Measurements from ENCODE around the gene GPR15LG.
"Not testable (repeated sequence)": the region's sequence is repeated elsewhere in the genome, so short reads cannot be mapped to it uniquely, and the experiment has no call there.

The GPR15LG gene

DNA sequence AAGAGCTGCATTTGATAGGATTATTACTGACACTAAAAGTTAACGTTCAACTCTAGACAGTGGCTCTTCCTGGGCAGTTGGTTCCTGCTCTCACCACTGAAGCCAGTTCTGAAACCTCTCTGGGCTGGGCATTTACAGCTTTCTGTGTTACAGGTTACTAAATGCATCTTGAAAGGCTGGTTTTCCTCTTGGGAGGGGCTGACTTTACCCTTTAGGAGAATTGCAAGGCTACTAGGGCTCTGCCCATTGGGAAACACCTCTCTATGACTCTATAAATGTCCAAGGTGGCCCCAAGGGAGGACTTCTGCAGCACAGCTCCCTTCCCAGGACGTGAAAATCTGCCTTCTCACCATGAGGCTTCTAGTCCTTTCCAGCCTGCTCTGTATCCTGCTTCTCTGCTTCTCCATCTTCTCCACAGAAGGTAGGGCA, at the start of gene GPR15LG:
TSS of gene GPR15LG (plus strand) at position 301 of the 429 bp plus-strand sequence. CDS start at position 352, 51 bp downstream.
- DNase-seq (ENCODE audit: low read depth), result no peak

DNA sequence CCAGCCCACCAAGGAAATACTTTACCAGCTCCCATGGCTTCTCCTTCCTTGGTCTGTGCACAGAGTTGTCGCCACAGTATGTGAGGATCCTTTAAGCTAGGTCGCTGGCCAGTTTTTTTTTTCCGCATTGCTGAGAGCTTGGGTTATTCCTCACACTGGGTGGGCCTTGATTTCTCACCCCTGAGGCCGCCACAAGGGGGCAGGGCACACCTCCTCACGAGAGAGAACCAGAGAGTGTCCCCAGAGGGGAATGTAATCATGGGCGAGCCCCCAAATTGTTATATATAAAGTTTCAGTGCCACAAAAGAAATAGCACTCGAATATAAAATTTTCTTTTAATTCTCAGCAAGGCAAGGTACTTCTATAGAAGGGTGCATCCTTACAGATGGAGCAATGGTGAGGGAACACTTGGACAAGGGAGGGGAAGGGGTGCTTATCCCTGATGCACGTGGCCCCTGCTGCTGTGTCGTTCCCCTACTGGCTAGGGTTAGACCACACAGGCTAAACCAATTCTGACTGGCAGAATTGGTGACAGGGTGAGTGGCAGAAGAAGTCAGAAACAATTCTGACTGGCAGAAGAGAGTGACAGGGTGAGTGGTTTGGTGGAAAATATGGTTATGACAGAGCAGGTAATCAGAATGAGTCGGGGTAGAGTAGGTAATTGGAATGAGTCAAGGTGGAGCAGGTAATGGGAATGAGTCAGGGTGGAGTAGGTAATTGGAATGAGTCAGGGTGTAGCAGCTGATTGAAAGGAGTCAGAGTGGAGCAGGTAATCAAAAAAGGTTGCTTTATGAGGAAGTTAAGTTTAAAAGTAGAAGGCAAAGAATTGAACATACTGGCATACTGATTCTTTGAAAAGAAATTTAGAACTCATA, 47.5 kb upstream of the GPR15LG start:
- not testable (repeated sequence) for DNase-seq (ENCODE audit: low read depth)

DNA sequence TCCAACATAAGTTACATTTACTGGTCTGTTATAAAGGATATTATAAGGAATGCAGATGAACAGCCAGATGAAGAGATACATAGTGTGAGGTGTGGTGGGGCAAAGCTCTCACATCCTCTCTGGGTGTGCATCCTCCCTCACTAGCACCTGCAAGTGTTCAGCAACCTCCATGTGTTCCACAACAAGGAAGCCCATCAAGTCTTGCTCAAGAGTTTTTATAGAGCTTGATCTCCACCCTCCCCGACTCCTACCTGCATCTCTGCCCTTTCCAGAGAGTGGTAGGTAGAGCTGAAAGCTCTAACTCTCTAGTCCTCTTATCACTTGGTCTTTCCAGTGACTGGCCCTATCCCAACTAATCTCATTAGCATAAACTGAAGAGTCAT, 46.8 kb upstream of the GPR15LG start:
- no peak for DNase-seq (ENCODE audit: low read depth)

DNA sequence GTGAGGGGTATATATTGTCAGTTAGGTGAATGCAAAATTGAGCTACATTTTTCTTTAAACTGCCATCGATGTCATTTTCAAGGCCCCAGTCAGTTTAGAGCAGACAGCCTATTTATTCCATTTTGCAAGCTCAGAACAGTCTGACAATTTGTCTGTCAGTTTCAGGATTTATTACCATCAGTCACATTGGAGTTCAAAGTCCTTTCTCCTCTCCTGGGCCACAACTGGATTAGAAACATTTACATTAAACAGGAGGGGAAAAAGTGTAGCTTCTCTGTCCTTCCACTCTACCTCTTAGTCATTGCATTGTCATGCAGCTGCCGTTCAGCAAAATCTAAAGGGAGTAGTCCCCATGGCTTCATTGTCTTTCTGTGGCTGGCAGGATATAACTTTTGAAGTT, 37.8 kb upstream of the GPR15LG start:
- DNase-seq (ENCODE audit: low read depth), result no peak

DNA sequence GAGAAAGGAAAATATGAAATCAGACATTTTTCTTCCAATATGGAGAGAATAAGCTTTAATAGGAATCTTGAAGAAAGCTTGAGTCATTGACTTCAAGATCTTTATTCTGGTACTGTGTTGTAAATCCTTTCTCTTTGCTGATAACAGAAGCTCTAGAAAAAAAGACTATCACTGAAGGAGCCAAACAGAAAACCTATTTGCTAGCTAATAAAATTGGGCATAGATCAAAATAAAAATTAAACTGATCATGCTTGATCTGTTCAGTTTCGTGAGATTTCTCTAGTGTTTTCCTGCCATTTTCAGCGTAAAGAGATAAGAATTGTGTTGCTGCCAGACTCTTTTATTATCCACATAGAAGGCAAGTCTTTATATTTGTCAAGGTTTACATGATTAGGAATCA, 35.8 kb upstream of the GPR15LG start:
- no peak for DNase-seq (ENCODE audit: low read depth)

DNA sequence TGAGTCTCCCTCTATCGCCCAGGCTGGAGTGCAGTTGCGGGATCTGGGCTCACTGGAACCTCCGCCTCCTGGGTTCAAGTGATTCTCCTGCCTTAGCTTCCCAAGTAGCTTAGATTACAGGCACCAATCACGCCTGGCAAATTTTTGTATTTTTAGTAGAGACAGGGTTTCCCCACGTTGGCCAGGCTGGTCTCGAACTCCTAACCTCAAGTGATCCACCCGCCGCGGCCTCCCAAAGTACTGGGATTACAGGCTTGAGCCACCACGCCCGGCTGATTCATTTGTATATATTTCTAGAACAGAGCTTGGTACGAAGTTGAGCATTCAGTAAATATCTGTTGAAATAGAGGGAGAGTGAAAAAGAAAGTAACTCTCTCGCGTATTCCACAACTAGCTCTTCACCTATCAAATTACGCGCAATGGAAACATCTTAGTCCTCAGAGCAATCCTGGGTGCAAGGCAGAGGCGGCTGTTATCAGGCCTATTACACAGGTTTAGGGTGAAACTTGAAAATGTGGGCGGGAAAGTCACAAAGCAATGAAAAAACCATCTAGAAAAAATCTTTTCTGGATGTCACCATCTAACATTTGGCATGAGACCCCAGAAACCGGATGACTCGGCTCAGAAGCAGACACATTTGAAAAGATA, 35.0 kb upstream of the GPR15LG start:
- no peak for DNase-seq (ENCODE audit: low read depth)

DNA sequence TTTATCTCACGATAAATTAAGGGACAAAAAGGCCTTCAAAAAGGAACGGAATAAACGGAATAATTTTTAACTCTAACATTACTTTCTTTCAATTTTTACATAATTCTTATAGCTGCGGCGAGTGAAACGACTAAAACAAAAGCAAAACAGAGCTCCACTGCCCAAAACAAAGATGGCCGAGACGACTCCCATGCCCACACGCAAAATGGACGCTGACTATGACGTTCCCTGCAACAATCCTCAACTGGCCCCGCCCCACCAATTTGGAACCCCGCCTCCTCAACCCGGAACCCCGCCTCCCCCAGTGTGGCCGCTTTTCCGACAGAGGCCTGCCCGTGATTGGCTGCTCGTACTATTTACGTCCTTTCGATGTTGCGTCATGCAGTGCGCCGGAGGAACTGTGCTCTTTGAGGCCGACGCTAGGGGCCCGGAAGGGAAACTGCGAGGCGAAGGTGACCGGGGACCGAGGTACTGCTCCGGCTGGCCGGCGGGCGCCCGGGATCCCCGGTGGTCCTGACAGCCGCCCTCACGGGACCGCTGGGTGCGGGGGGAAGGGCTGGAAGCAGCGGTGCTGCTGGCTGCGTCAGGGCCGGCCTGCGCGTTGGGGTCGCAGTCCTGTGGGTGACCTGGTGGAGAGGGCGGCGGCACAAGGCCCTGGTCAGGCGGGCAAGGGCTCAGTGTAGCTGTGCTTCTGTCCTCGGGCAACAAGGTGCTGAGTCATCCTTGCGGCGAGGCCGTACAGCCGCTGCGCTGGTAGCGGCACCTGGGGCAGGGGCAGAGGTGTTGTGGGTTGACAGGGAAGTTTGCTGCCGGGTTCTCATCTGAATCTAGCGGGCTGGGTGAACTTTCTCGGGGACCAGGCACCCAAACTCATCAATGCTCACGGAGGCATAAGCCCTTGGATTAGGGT, 34.2 kb upstream of the GPR15LG start, which contains the start of gene GHITM:
TSS of gene GHITM (plus strand) at position 384 of the 910 bp plus-strand sequence. CDS start 1,992 bp downstream, outside the sequence.
- DNase-seq (ENCODE audit: low read depth), result peak; percentile 79

DNA sequence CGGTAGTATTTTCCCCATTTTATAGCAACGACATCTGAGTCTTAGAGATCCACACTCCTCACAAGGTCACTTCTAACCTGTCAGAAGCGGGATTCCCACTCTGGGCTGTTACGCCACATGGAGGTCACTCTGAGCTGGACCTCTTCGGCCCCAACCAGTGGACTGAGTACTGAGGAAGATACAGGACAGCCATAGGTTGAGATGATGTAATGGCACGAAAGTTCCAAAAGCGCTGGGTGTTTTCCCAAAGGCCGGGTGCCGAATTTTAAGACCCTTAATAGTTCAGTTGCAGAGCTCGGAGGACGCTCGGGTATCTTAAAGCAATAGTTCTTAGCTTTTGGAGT, 33.6 kb upstream of the GPR15LG start:
- DNase-seq (ENCODE audit: low read depth), result no peak

DNA sequence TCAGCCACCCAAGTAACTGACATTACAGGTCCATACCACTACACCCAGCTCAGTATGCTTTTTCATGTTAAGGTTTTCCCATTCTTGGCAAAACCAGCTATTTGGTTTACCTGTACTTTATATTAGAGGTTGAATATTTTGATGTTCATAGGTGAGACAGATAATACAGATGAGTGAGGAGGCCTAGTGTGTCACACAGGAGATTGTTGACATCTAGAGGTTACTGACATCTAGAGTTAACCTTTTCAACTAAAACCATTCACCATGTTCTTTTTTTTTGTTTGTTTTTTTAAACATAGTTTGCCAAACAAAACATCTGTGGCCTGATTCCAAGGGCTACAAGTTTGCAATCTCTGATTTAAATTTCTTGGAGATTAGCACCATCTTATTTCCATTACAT, 26.3 kb upstream of the GPR15LG start:
- DNase-seq (ENCODE audit: low read depth), result no peak

DNA sequence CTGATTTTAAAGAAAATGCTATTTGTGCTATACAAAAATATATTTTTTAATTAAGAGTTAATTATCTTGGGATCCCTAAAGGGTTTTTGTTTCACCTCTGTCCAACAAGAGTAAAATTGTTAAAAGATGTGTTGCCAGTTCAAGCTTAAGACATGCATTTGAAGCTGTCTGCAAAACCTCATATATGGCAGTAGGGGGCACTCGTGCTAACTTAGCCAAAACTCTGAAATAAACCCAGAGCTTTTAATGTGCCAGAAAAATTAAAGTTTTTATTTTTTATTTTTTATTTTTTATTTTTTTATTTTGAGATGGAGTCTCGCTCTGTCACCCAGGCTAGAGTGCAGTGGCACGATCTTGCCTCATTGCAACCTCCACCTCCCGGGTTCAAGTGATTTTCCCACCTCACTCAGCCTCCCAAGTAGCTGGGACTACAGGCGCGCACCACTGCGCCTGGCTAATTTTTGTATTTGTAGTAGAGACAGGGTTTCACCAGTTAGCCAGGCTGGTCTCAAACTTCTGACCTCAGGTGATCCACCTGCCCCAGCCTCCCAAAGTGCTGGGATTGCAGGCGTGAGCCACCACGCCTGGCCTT, 25.5 kb upstream of the GPR15LG start:
- DNase-seq (ENCODE audit: low read depth), result not testable (repeated sequence)

DNA sequence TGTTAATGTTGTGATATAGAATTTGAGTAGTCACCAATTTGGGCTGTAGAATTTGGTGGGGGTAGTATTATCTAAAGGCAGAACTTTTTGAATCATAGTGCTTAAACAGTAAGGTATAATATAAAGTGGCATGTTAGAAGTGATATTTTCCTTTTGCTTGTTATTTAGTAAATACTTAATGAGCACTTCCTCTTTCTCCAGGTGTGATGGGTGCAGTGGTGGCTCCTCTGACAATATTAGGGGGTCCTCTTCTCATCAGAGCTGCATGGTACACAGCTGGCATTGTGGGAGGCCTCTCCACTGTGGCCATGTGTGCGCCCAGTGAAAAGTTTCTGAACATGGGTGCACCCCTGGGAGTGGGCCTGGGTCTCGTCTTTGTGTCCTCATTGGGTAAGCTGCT, 23.7 kb upstream of the GPR15LG start:
- DNase-seq (ENCODE audit: low read depth), result no peak

DNA sequence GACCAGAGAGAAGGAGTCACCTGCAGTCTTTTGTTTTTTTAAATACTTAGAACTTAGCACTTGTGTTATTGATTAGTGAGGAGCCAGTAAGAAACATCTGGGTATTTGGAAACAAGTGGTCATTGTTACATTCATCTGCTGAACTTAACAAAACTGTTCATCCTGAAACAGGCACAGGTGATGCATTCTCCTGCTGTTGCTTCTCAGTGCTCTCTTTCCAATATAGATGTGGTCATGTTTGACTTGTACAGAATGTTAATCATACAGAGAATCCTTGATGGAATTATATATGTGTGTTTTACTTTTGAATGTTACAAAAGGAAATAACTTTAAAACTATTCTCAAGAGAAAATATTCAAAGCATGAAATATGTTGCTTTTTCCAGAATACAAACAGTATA, 20.8 kb upstream of the GPR15LG start:
- no peak for DNase-seq (ENCODE audit: low read depth)

DNA sequence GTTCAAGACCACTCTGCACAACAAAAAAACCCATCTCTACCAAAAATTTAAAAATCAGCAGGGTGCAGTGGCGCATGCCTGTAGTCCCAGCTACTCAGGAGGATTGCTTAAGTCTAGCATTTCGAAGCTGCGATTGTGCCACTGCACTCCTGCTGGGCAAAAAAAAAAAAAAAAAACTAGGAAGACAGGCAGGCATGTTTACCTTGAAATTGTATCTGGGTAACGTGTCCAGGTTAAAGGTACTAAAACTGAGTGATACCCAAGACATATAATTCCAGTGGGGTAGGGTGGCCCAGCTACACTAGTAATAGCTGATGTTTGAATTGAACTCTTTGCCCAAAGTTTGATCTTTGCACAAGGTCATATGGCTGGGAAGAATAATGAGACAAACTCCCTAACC, 18.1 kb upstream of the GPR15LG start:
- no peak for DNase-seq (ENCODE audit: low read depth)

DNA sequence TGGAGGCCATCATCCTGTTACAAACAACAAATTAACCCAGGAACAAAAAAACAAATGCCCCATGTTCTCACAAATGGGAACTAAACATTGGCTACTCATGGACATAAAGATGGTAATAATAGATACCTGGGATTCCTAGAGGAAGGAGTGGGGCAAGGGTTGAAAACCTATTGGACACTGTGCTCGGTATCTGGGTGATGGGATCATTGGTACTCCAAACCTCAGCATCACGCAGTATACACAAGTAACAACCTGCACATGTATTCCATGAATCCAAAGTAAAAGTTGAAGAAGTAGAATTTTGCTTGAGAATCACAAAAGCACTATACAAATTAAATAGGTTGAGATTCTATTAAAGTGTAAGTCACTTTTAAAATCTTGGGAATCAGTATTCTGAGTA, 17.6 kb upstream of the GPR15LG start:
- DNase-seq (ENCODE audit: low read depth), result no peak

DNA sequence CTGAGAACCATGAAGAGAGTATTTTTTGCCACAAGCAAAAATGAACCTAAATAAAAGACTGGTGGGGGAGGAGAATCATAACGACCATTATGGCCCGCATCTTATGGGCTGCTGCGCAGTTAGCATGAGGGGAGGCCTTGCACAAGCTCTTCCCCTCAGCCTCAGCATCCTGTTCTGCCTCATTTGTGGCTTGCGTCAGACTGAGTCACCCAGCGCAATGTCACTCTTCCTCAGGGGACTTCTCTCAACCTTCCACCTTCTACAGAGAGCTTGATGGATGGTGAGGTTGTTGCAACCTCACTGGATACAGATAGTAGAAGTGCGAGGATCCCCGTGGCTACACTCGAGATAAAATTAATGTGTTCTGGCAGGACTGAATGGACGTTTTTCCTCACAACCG, 16.8 kb upstream of the GPR15LG start:
- no peak for DNase-seq (ENCODE audit: low read depth)

DNA sequence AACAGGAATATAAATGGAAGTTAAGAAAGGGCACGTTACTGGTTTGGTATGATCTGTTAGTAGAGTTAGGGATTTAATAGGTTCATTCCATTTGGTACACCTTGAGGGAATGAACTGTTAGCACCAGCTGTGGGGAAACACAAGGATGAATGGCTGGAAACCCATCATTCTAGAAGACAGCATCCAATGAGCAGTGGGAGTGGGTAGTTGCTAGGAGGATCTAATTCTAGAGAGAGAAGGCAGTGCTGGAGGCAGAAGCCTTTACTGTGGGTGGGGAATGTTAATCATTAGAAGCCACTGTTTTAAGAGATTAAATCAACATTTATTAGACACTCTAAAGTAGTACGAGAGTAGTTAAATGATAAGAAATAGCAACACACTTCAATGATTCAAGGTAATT, 15.5 kb upstream of the GPR15LG start:
- no peak for DNase-seq (ENCODE audit: low read depth)

DNA sequence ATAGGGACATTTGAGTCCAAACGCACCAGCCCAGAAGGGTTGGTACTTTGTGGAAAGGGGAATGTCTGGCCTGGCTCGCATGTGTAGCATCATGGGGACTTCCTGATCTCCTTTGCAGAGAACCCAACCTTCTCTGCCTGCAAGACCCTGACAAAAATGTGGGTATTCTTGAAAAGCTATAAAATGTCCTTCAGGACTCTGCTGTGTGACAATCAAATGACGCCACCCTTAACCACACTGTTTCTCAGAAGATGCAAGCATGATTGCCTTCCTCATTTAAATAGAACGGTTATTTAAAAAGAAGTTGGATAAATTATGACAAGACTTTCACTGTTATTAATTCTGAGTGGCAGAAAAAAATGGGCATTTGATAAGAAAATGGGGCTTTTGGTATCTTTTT, 15.1 kb upstream of the GPR15LG start:
- no peak for DNase-seq (ENCODE audit: low read depth)

DNA sequence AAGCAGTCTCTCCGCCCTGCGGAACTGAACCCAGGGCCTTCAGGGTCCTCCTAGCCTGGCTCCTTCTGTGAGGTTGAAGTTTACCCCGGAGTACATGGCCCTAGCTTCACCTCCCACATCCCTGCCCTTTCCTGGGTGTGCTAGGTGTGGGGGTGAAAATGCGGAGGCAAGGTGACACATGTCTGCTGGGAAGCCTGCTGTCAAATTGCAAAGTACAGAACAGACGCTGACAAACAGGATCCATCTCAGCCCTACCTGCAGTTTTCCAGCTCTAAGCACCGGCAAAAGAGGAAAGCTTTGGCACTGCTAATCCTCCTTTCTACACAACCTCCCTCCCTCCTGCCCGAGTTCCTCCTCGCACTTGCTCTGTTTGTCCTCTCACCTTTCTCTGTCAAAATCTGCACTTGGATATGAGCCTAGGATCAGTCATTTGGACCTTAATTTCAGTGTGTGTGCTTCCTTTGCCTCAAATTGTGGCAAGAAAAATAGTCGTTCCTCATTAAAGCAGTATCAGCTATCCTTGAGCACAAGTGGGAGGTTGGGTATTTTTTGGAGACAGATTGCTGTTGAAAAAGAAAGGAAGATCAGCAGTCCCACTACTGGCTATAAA, 14.4 kb upstream of the GPR15LG start:
- no peak for DNase-seq (ENCODE audit: low read depth)

DNA sequence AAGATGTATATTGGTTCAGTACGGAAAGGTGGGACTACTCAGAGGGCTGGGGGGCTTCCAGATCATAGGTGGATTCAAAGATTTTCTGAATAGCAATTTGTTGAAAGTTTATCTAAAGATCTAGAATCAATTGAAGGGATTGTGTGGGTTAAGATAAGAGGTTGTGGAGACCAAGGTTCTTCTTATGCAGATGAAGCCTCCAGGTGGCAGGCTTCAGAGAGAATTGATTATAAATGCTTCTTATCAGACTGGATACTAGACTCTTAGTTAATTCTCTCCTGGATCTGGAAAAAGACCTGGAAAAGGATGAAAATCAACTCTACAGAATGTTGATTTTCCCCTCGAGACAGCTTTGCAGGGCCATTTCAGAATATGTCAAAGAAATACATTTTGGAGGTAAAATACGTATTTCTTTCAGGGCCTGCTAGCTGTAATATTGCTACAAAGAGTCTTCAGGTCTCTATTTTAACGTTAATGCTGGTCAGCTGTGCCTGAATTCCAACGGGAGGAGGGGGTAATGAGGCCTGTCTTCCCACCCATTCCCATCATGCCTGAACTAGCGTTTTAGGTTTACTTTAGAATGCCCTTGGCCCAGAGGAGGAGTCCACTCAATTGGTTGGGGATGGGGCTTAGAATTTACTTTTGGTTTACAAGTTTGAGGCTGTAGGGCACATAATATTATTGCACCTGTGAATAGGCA, 12.8 kb upstream of the GPR15LG start:
- no peak for DNase-seq (ENCODE audit: low read depth)

DNA sequence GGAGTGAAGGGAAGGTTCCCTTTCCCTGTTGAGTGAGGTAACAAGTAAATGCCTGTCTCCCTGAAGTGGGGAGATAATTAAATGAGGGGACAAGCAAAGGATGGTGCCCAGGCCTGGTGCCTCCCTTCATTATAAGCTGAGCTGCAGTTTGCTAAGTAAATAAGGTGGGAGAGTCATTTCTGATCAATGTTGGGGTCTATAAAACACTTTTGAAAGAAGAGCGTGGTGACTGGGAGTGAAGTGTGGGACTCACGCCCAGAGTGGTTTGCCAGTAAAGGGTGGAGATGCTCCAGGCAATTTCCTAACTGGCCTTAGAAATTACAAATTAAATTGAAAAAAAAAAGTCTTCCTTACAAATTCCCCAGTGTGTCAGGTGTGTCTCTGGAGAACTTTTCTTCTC, 9.6 kb upstream of the GPR15LG start:
- no peak for DNase-seq (ENCODE audit: low read depth)

DNA sequence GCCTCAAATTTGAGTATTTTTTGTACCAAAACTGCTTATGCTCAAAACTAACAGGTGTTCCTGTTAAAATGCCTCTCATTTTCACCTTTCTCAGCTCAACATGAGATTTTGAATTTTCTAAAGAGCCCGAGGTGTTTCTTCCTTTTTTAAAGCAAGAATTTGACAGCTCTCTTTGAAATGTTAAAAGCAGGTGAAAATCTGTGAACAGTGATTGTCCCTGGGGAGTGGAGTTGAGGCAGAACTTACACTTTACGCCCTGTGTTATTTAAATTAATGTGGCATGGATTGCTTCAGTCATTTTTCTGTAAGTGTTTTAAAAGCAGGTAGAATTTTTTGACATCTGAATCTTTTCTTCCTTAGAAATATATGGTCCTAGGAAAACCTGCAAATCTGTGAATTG, 9.2 kb upstream of the GPR15LG start:
- DNase-seq (ENCODE audit: low read depth), result no peak

Data from HS-27A (cell line).